ENCODE results near the gene AADACL2. TPM values are rescaled to one million over a fixed set of nuclear protein-coding genes. Genes with fewer than 3 reads are reported as not detected.
"Not testable (repeated sequence)": the region's sequence is repeated elsewhere in the genome, so short reads cannot be mapped to it uniquely, and the experiment has no call there.

Gene AADACL2
- total RNA-seq, 2 experiments from 2014 or later: not detected

DNA sequence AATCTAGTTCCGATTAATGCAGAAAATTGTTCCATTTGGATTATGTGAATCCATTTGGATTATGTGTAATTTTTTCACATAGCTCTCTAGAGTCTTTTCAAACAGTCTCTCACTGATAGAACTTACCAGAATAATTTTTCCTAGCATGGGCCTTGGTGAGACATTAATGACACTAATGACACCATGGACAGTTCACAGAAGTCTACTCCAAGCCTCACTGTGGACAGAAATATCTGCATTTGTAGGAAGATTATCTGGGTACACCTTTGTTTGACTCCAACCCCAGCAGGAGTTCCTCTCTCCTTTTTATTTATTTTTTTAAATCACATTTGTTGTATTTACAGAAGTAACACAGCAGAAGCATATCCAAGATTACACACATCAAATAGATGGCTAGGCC lies 27.9 kb downstream of the AADACL2 start:
- intact Hi-C loops (cut with DNase I, micrococcal nuclease): no loop called here
- H3K4me3 Mint-ChIP-seq: no peak overlapping the region
- no peak for TF ChIP-seq CTCF (IDR thresholded peaks at IDR 0.05)
- DNase-seq (no peak), ATAC-seq (ENCODE audit: poor library complexity) (no peak)
- H3K36me3 Mint-ChIP-seq (ENCODE audit: low read depth): no peaks in the 10 kb centered on the region
- no peak overlapping the region for H3K27ac ChIP-seq (ENCODE audit: low read depth in 1 of 2, low read length in 2 of 2)
- ChIA-PET CTCF (interaction anchor here (0.8 kb wide), 1 partner anchor 18 kb away, joined by 3 read pairs; no protein-coding TSS in a partner anchor), POLR2A (no interaction called here)
- H3K4me1 Mint-ChIP-seq (ENCODE audit: low read depth): no peaks in the 10 kb centered on the region
- H3K36me3 ChIP-seq (ENCODE audit: insufficient read depth, low read length): no peaks in the 10 kb centered on the region
- H3K27me3 ChIP-seq (ENCODE audit: control insufficient read depth in 1 of 2, insufficient read depth in 2 of 2, low read length in 2 of 2): no peaks in the 10 kb centered on the region
- no peaks in the 10 kb centered on the region for H3K4me1 ChIP-seq (ENCODE audit: insufficient read depth, low read length)
- H3K27me3 Mint-ChIP-seq: no peaks in the 10 kb centered on the region
- no peak overlapping the region for H3K4me3 ChIP-seq (ENCODE audit: low read length)
- no peak overlapping the region for H3K27ac Mint-ChIP-seq
- no peaks in the 10 kb centered on the region for H3K9me3 Mint-ChIP-seq
- no peaks in the 10 kb centered on the region for H3K9me3 ChIP-seq (ENCODE audit: control insufficient read depth in 1 of 2, insufficient read depth in 1 of 2, low read length in 2 of 2)

- H3K9me3 ChIP-seq (ENCODE audit: control insufficient read depth in 1 of 2, insufficient read depth in 1 of 2, low read length in 2 of 2); H3K4me1 Mint-ChIP-seq (ENCODE audit: low read depth); CTCF ChIA-PET; H3K27ac ChIP-seq (ENCODE audit: low read depth in 1 of 2, low read length in 2 of 2); H3K4me3 ChIP-seq (ENCODE audit: low read length); H3K27me3 ChIP-seq (ENCODE audit: control insufficient read depth in 1 of 2, insufficient read depth in 2 of 2, low read length in 2 of 2); ATAC-seq (ENCODE audit: poor library complexity); DNase-seq; H3K36me3 ChIP-seq (ENCODE audit: insufficient read depth, low read length); intact Hi-C loops (cut with DNase I, micrococcal nuclease); H3K4me3 Mint-ChIP-seq; H3K36me3 Mint-ChIP-seq (ENCODE audit: low read depth); H3K9me3 Mint-ChIP-seq; H3K4me1 ChIP-seq (ENCODE audit: insufficient read depth, low read length); POLR2A ChIA-PET; H3K27ac Mint-ChIP-seq; H3K27me3 Mint-ChIP-seq: not testable (repeated sequence)
Observed at GRCh38 chr3:151764699-151765098, 31.0 kb downstream of the AADACL2 start.

DNA sequence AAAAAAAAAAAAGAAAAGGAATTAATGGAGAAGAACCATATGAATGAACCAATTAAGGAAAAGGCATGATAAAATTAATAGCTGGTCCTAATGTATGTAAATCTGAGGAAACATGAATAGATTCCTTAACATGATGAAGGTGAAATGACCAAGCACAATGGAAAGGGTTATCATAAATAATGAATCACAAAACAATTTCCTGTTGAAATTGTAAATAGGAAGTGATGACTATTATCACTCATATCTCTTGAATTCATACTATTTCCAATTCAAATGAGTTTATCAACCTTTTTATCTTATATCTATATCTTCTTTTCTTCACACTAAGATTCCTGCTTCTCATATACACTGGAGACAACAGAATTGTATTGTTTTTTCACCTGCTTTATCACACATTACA lies 32.0 kb downstream of the AADACL2 start:
- ATAC-seq (ENCODE audit: poor library complexity) (no peak), DNase-seq (no peak)
- Mint-ChIP-seq H3K27me3 (no peaks in the 10 kb centered on the region), H3K36me3 (ENCODE audit: low read depth) (no peaks in the 10 kb centered on the region), H3K9me3 (no peaks in the 10 kb centered on the region), H3K4me1 (ENCODE audit: low read depth) (no peaks in the 10 kb centered on the region), H3K4me3 (no peak overlapping the region), H3K27ac (no peak overlapping the region)
- H3K4me1 ChIP-seq (ENCODE audit: insufficient read depth, low read length): no peaks in the 10 kb centered on the region
- H3K27ac ChIP-seq (ENCODE audit: low read depth in 1 of 2, low read length in 2 of 2): no peak overlapping the region
- ChIA-PET POLR2A (no interaction called here), CTCF (no interaction called here)
- no peak for TF ChIP-seq CTCF (IDR thresholded peaks at IDR 0.05)
- no peak overlapping the region for H3K4me3 ChIP-seq (ENCODE audit: low read length)
- H3K27me3 ChIP-seq (ENCODE audit: control insufficient read depth in 1 of 2, insufficient read depth in 2 of 2, low read length in 2 of 2): no peaks in the 10 kb centered on the region
- H3K9me3 ChIP-seq (ENCODE audit: control insufficient read depth in 1 of 2, insufficient read depth in 1 of 2, low read length in 2 of 2): no peaks in the 10 kb centered on the region
- H3K36me3 ChIP-seq (ENCODE audit: insufficient read depth, low read length): no peaks in the 10 kb centered on the region
- intact Hi-C loops (cut with DNase I, micrococcal nuclease): no loop called here

- H3K27ac ChIP-seq (ENCODE audit: low read depth in 1 of 2, low read length in 2 of 2): no peak overlapping the region
- no peaks in the 10 kb centered on the region for H3K9me3 ChIP-seq (ENCODE audit: control insufficient read depth in 1 of 2, insufficient read depth in 1 of 2, low read length in 2 of 2)
- POLR2A ChIA-PET: no interaction called here
- no peaks in the 10 kb centered on the region for H3K36me3 ChIP-seq (ENCODE audit: insufficient read depth, low read length)
- H3K4me3 Mint-ChIP-seq: no peak overlapping the region
- TF ChIP-seq CTCF (IDR thresholded peaks at IDR 0.05): no peak
- H3K27ac Mint-ChIP-seq: no peak overlapping the region
- H3K4me3 ChIP-seq (ENCODE audit: low read length): no peak overlapping the region
- no peaks in the 10 kb centered on the region for H3K27me3 Mint-ChIP-seq
- H3K36me3 Mint-ChIP-seq (ENCODE audit: low read depth): no peaks in the 10 kb centered on the region
- DNase-seq (no peak), ATAC-seq (ENCODE audit: poor library complexity) (no peak)
- CTCF ChIA-PET: no interaction called here
- no peaks in the 10 kb centered on the region for H3K27me3 ChIP-seq (ENCODE audit: control insufficient read depth in 1 of 2, insufficient read depth in 2 of 2, low read length in 2 of 2)
- intact Hi-C loops (cut with DNase I, micrococcal nuclease): no loop called here
- no peaks in the 10 kb centered on the region for H3K4me1 ChIP-seq (ENCODE audit: insufficient read depth, low read length)
- H3K9me3 Mint-ChIP-seq: no peaks in the 10 kb centered on the region
- no peaks in the 10 kb centered on the region for H3K4me1 Mint-ChIP-seq (ENCODE audit: low read depth)
Observed at GRCh38 chr3:151766454-151766853, 32.7 kb downstream of the AADACL2 start.
